DMS79 (cell line): ENCODE results near the gene XKR3.
"Not testable (repeated sequence)": the region's sequence is repeated elsewhere in the genome, so short reads cannot be mapped to it uniquely, and the experiment has no call there.

Experiments
- DNase-seq: peaks from one replicate; lab custom pipeline; 2025; lab: John Stamatoyannopoulos, UW

Gene XKR3

DNA sequence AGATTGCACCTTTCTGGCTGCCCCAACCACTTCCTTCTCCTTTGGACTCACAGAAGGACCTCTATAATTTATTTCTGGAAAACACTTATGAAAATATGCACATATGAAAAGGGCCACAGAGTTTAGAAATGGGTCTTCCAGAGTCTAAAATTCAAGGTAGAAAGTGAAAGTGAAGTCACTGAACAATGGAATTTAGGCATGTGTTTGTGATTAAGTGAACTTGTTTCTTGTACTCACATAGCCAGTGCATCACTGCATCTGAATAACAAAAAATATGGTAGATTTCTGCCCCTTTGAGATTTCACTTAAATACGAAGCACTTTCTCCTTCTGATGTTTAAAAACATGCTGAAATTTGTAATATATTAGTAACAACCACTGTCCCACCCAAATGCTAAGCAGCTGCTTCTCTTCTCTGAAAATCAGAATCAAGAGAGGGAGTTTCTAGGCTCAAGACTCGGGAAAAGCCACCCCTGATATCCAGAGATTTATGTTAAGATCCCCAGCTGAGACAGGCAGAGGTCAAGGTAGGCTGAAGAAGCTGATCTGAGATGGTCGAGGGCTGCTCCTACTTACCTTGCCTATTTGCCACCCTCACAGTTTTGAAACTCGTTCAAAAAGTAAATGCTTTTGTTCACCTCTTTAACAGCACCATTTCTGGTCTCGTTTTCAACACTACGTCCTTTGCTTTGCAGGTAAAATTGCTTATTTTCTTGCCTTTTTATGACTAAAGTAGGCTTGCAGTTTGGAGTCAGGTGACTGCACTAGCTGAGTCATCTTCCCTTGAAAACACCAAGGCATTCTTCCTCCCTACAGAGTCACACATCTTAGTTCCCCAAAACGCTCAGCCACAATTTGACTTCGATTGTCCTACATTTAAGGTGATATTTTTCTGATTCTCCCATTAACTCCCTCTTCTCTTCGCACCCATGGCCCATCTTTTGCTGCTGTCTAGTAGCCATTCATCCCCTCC lies at the start of gene XKR3:
XKR3 (minus strand) TSS at position 696 of the 972 bp plus-strand sequence. CDS start 17,338 bp downstream, outside the sequence.
- DNase-seq = no peak

DNA sequence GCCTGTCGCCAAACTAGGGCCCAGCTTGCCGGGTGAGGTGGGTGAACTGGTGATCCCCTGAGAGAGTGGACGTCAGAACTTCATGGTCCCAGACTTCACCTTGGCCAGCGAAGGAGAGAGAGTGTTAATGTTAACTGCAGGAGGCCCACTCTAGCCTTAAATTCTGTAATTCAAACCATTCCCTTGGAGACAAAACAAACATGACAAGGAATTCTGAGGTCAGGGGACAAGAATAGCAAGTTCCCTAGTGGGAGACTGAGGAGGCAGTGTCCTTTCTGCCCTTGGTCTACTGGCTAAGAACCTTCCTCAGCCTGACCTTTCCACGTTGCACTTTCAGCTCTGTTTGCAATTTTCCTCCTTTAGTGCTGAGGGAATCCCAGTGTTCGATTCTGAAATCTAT lies 44.4 kb upstream of the XKR3 start:
- DNase-seq = not testable (repeated sequence)

DNA sequence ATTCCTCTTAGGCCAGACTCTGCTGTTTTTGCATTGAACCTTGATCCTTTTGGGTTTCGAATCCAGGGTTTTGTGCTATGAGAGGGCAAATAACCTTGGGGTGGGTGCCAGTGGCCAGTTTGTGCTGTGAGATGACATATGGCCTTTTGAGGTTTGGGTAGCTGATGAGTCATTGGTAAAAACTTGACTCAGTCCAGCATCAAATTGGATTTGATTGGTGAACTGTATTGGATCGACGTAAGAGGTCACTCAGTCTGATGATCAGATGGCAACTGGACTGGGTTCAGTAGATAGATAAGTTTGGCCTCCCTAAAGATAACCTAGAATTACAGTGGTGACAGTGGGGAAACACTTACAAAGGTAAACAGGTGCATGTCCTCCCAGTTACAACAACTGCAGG lies 41.0 kb upstream of the XKR3 start:
- DNase-seq = no peak

DNA sequence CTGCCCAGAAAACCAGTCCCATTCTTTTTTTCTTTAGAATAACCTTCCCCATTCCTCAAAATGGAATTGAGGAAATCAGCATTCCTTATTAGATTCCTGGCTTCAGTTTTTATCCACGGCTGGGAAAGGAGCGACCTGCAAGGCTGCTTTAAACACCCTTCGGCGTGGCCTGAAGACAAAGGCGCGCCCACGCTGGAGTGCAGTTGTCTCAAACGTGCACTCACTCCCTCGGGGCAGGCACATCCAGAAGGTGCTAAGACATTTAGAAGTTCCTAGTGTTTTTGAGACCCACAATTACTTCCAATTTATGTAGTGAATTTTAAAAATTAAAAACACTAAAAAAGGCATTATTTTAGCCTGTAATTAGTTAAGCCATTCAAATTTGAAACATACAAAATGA lies 31.6 kb upstream of the XKR3 start:
- DNase-seq = not testable (repeated sequence)

DNA sequence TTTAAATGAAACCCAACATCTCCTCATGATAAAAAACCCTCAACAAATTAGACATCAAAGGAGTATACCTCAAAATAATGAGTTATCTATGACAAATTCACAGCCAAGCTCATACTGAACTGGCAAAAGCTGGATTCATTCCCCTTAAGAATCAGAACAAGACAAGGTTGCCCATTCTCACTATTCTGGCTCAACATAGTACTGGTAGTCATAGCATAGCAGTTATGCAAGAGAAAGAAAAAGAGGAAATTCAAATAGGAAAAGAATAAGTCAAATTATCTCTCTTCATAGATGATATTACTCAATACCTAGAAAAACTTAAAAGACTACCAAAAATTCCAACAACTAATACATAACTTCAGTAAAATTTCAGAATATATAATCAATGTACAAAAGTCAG lies 29.4 kb upstream of the XKR3 start:
- no peak for DNase-seq

GRCh38 chr22:16851268-16851996 lies 26.2 kb upstream of the XKR3 start:
- not testable (repeated sequence) for DNase-seq

GRCh38 chr22:16847271-16847670 lies 22.1 kb upstream of the XKR3 start:
- no peak for DNase-seq

DNA sequence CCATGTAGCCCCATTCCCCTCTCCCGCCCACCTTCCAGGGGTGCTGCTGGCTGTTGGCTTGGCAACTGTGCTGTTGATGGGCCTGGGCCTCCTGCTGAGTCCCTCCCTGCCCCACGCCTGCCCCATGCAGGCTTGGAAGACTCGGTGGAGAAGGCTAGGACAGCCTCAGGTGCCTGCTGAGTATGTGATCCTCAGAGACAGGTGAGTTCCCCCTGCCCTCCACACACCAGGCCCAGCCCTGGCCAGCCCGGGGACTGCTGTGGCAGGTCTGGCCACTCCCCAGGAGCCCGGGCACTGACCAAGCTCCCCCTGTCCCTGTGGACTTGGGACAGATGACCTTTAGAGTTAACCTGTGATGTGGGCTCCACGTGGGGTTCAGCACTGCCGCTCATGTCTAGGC lies 20.7 kb upstream of the XKR3 start:
- DNase-seq = no peak

GRCh38 chr22:16845465-16845864 lies 20.3 kb upstream of the XKR3 start:
- DNase-seq = no peak

DNA sequence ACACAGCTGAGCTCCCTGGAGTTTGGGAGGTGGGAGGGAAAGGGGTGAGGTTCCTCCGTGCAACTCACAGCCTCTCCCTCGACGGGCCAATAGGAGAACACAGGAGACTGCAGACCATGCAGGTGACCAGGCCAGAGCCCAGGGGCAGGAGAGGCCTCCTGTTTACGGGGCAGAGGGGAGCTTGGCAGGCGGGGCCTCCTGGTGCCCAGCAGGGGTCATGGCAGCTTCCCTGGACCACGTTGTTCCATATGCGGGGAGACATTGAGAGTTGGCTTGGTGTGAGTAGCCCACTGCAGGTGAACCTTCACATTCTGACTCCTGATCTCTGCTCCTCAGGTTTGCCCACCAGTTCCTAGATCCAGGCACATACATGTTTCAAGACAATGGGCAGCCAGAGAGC lies 19.3 kb upstream of the XKR3 start:
- DNase-seq = no peak

DNA sequence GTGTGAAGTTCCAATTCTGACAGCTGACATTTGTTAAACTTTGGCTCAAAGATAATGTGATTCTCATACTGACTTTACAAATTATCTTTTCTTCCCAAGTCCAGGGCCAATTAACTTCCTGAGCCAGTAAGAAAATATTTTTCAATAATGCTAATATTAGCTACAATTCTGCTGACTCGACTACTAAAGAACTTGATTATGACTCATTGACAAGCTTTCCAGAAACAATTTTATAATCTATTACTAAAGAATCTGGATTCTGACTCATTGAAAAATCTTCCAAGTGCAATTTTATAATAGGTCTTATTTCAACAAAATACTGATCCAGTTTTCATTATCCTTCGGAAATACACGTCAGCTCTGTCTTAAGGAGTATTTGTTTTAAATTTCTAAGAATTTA lies 12.9 kb upstream of the XKR3 start:
- no peak for DNase-seq

- DNase-seq = no peak
Observed at GRCh38 chr22:16834971-16835370, 9.8 kb upstream of the XKR3 start.

- no peak for DNase-seq
Observed at GRCh38 chr22:16831257-16831656, 6.0 kb upstream of the XKR3 start.

DNA sequence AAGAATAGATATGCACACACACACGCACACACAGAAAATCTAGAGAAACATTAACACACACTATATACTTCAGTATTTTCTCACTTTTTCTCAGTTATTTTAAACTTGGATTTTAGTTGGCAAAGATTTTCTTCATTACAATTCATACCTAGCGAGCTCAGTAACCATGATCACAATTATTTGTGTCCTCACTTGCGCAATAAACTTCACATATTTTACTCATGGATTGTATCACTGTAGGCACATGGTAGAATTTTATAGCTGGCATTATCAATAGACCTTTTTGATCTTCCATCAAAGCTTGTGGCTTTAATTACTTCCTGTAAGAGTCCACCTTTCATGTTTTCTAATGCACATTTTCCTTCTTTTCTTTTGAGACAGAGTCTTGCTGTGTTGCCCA lies 4.8 kb upstream of the XKR3 start:
- no peak for DNase-seq

- no peak for DNase-seq
Observed at GRCh38 chr22:16828876-16829275, 3.7 kb upstream of the XKR3 start.

GRCh38 chr22:16827506-16827905 lies 2.3 kb upstream of the XKR3 start:
- DNase-seq = no peak

DNA sequence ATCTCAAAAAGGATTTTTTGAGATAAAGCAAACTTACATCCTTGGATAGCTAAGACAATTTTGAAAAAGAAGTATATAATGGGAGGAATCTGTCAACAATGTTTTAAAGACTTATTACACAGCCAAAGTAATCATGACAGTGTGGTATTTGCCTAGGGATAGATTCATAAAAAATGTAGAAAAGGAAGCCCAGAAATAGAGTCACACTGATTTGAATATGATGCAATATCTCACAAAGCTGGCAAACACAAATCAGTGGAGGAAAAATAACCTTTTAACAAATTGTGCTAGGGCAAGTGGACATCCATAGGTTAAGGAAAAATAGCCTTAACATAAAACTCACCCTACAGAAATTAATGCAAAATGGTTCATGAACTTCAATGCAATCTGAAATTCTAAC lies 6.0 kb downstream of the XKR3 start:
- DNase-seq = no peak

GRCh38 chr22:16818538-16818937 lies 6.7 kb downstream of the XKR3 start:
- no peak for DNase-seq

GRCh38 chr22:16815073-16815472 lies 10.1 kb downstream of the XKR3 start:
- DNase-seq = no peak

GRCh38 chr22:16810188-16810802 lies 14.9 kb downstream of the XKR3 start:
- no peak for DNase-seq

DNA sequence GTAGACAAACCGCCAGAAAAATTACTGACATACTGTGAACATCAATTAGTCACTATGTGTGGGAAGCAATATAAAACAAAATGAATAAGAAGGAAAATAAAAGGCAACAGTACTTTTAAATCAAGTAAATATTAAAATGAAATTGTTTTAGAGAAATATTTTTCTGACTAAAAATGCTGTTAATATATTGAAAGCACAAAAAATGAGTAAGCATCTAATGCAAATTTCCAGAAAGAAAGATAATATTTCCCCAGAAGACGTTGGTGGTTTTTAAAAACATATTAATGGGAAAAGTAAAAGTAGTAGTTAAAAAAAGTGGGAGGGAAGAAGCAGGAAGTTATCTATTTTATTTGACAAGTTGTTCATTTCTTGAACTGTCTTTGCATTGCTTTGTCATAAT lies 16.5 kb downstream of the XKR3 start:
- no peak for DNase-seq

DNA sequence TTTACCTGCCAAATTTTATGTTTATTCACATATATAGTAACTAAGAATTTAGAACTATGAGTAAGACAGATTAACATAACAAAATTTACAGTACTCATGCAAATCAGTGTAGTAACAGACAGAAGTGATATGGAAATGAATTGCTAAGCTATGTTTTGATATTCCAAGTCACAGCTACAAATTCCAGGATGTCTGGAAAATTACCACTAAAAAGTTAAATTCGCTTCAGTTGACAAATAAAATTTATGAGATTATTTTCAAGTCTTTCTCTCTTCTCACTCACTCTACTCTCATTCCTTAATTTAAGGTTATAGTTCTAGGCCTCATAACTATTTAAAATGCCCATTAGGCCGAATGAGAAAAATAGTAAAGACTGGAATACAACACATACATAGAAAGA lies 18.1 kb downstream of the XKR3 start:
- DNase-seq = no peak

GRCh38 chr22:16806401-16806800 lies 18.8 kb downstream of the XKR3 start:
- no peak for DNase-seq
